ENCODE data around the gene ELF4. TPM values are rescaled to one million over a fixed set of nuclear protein-coding genes. Genes with fewer than 3 reads are reported as not detected.

Gene ELF4
- total and polyA plus RNA-seq, 7 donors: 0.55 to 2.9 (median 1.5) TPM

- 76 to 92% (median 90%) methylated on average over 6 of the region's 6 CpGs for WGBS, 3 donors
- intact Hi-C loops (cut with DNase I): loop anchor here in 1 of 2 donors (5.0 kb wide), 1 partner anchor 77 kb away; the partner anchor contains the start of gene RAB33A
- Histone ChIP-seq H3K27ac (no peak overlapping the region), H3K36me3 (ENCODE audit: insufficient read depth in 1 of 2, low read depth in 1 of 2) (no peaks in the 10 kb centered on the region), H3K4me3 (no peak overlapping the region), H3K9me3 (no peaks in the 10 kb centered on the region), H3K4me1 (no peaks in the 10 kb centered on the region), H3K27me3 (ENCODE audit: insufficient read depth in 3 of 3, low read length in 2 of 3) (no peaks in the 10 kb centered on the region)
- DNase-seq: peak in 1 of 2 donors; percentile 12
- TF ChIP-seq CTCF (IDR thresholded peaks at IDR 0.05): no peak
- ATAC-seq: no peak
Observed at GRCh38 chrX:130095249-130096030, 14.9 kb downstream of the ELF4 start.

GRCh38 chrX:130094696-130095095, 15.6 kb downstream of the ELF4 start:
- Histone ChIP-seq H3K27me3 (ENCODE audit: insufficient read depth in 3 of 3, low read length in 2 of 3) (no peaks in the 10 kb centered on the region), H3K4me1 (no peaks in the 10 kb centered on the region), H3K36me3 (ENCODE audit: insufficient read depth in 1 of 2, low read depth in 1 of 2) (no peaks in the 10 kb centered on the region), H3K27ac (no peak overlapping the region), H3K4me3 (no peak overlapping the region), H3K9me3 (no peaks in the 10 kb centered on the region)
- DNase-seq (peak in 1 of 2 donors; percentile 46), ATAC-seq (no peak)
- WGBS, 3 donors: 55 to 75% (median 59%) methylated on average over 6 to 8 of the region's 8 CpGs
- no peak for TF ChIP-seq CTCF (IDR thresholded peaks at IDR 0.05)
- intact Hi-C loops (cut with DNase I): loop anchor here in 1 of 2 donors (5.0 kb wide), 1 partner anchor 78 kb away; the partner anchor contains the start of gene RAB33A

GRCh38 chrX:130093271-130093670, 17.0 kb downstream of the ELF4 start:
- 81 to 95% (median 88%) methylated on average over 2 of the region's 2 CpGs for WGBS, 3 donors
- no peak for TF ChIP-seq CTCF (IDR thresholded peaks at IDR 0.05)
- intact Hi-C loops (cut with DNase I): no loop called here

GRCh38 chrX:130091980-130092522, 18.2 kb downstream of the ELF4 start:
- 62 to 82% (median 67%) methylated on average over 7 to 10 of the region's 10 CpGs for WGBS, 3 donors
- Histone ChIP-seq H3K9me3 (no peaks in the 10 kb centered on the region), H3K36me3 (ENCODE audit: insufficient read depth in 1 of 2, low read depth in 1 of 2) (no peaks in the 10 kb centered on the region), H3K4me3 (no peak overlapping the region), H3K27me3 (ENCODE audit: insufficient read depth in 3 of 3, low read length in 2 of 3) (no peaks in the 10 kb centered on the region), H3K27ac (no peak overlapping the region), H3K4me1 (no peaks in the 10 kb centered on the region)
- TF ChIP-seq CTCF (IDR thresholded peaks at IDR 0.05): no peak
- intact Hi-C loops (cut with DNase I): no loop called here
- ATAC-seq: peak in 2 of 4 donors; percentile 35 to 42
- peak; percentile 50 to 62 for DNase-seq

More at GRCh38 chrX:130093271-130093670, 17.0 kb downstream of the ELF4 start:
- Histone ChIP-seq H3K4me1 (no peaks in the 10 kb centered on the region), H3K9me3 (no peaks in the 10 kb centered on the region), H3K4me3 (no peak overlapping the region), H3K27ac (no peak overlapping the region), H3K36me3 (ENCODE audit: insufficient read depth in 1 of 2, low read depth in 1 of 2) (no peaks in the 10 kb centered on the region), H3K27me3 (ENCODE audit: insufficient read depth in 3 of 3, low read length in 2 of 3) (no peaks in the 10 kb centered on the region)
- ATAC-seq: no peak
- peak in 1 of 2 donors; percentile 25 for DNase-seq

Data from psoas muscle (tissue), 8 donors.